ENCODE results near the gene MNAT1.

GRCh38 chr14:60775296-60775695 is 40.7 kb downstream of the MNAT1 start:
- TF ChIP-seq POLR2AphosphoS5 (IDR thresholded peaks at IDR 0.05; ENCODE audit: low read depth, low read length) (no peak), POLR2A (IDR thresholded peaks at IDR 0.05; ENCODE audit: low read depth, low read length) (no peak), SPI1 (IDR thresholded peaks at IDR 0.05; ENCODE audit: low read depth, low read length) (no peak), PAX5 (IDR thresholded peaks at IDR 0.05; ENCODE audit: insufficient read depth, low read length, severe bottlenecking) (no peak), TAF1 (IDR thresholded peaks at IDR 0.05; ENCODE audit: low read depth, low read length) (no peak), POU2F2 (IDR thresholded peaks at IDR 0.05; ENCODE audit: low read depth, low read length) (no peak)

Measured in GM12891 (cell line).